ENCODE data around the gene CLK3. TPM values are rescaled to one million over a fixed set of nuclear protein-coding genes. Genes with fewer than 3 reads are reported as not detected.

CLK3 gene
- total and polyA plus RNA-seq, 10 of the 15 experiments (the other 5 are each of a cell fraction or from before 2014, with no cell fraction given) = 3.3 to 169 (median 66.2) TPM

GRCh38 chr15:74663303-74664027 is 47.8 kb downstream of the CLK3 start (continued):
- TF ChIP-seq IKZF1 (conservative IDR thresholded peaks at IDR 0.05) (no peak), ETV6 (conservative IDR thresholded peaks at IDR 0.05 in 1 of 2, IDR thresholded peaks at IDR 0.05 in 1 of 2; ENCODE audit: borderline replicate concordance in 1 of 2, low read depth in 1 of 2) (no peak)

GRCh38 chr15:74664028-74664616 is 48.5 kb downstream of the CLK3 start:
- RAD21 ChIA-PET (ENCODE audit: unreplicated experiment) = interaction anchor here (1.0 kb wide), 1 partner anchor 29 kb away, joined by 3 read pairs; no protein-coding TSS in a partner anchor
- Histone ChIP-seq H3K79me2 (ENCODE audit: control insufficient read depth, insufficient read depth, low read length) (no peaks in the 10 kb centered on the region), H3K27ac (ENCODE audit: control insufficient read depth, insufficient read depth) (no peak overlapping the region), H3K4me3 (no peak overlapping the region), H3K27me3 (replicated peaks in 1 of 2; ENCODE audit: control insufficient read depth in 2 of 2, insufficient read depth in 2 of 2, low read length in 1 of 2) (no peaks in the 10 kb centered on the region), H3K4me1 (ENCODE audit: control insufficient read depth, insufficient read depth, low read length) (no peaks in the 10 kb centered on the region), H4K20me1 (ENCODE audit: control insufficient read depth, insufficient read depth) (no peaks in the 10 kb centered on the region), H3K36me3 (ENCODE audit: control insufficient read depth in 2 of 2, insufficient read depth in 2 of 2, low read length in 1 of 2) (no peaks in the 10 kb centered on the region; a peak in 1 of 4 replicates), H3K4me2 (ENCODE audit: control insufficient read depth, insufficient read depth) (no peak overlapping the region), H2AFZ (ENCODE audit: control insufficient read depth, low read depth, low read length) (no peak overlapping the region), H3K9me3 (replicated peaks; ENCODE audit: control insufficient read depth, insufficient read depth, low read length) (no peaks in the 10 kb centered on the region), H3K9ac (ENCODE audit: control insufficient read depth, insufficient read depth, low read length) (no peak overlapping the region)
- TF ChIP-seq RAD51 (IDR thresholded peaks at IDR 0.05) (no peak), NR2C2 (IDR thresholded peaks at IDR 0.05; ENCODE audit: borderline replicate concordance, control insufficient read depth, insufficient read length, low read depth) (no peak), JUND (IDR thresholded peaks at IDR 0.05; ENCODE audit: low read depth, low read length) (no peak), RBBP5 (conservative IDR thresholded peaks at IDR 0.05) (no peak), MYB (IDR thresholded peaks at IDR 0.05; ENCODE audit: borderline replicate concordance, low read depth, low read length) (no peak), KDM1A (IDR thresholded peaks at IDR 0.05; ENCODE audit: borderline replicate concordance) (no peak), REST (IDR thresholded peaks at IDR 0.05; ENCODE audit: low read depth, low read length) (no peak), KAT2A (conservative IDR thresholded peaks at IDR 0.05; ENCODE audit: control insufficient read depth, low read depth, low read length) (no peak), EED (IDR thresholded peaks at IDR 0.05; ENCODE audit: low read depth) (no peak), E2F4 (IDR thresholded peaks at IDR 0.05; ENCODE audit: low read depth, low read length) (no peak)
- in situ Hi-C loops (cut with MboI) (no loop called here), intact Hi-C loops (cut with micrococcal nuclease; ENCODE audit: unreplicated experiment) (no loop called here)
- BruUV-seq (replicated peaks) = no TSS peak
- CTCF ChIA-PET = interaction anchor here (1.3 to 1.8 kb wide), 2 partner anchors 105 to 107 kb away, joined by 3 to 4 read pairs; no protein-coding TSS in a partner anchor
- POLR2A ChIA-PET = interaction anchor here (0.6 kb wide), 2 partner anchors 13 to 331 kb away, joined by 3 read pairs; partner anchors contain the start of gene SCAMP5
- DNase-seq (ENCODE audit: low read depth, low spot score) (no peak), FAIRE-seq (no peak), ATAC-seq (no peak)
- WGBS (ENCODE audit: insufficient coverage, insufficient replicate concordance, low lambda C conversion rate, missing lambda C conversion rate) = 91% methylated on average over 2 of the region's 2 CpGs
- SMC1A ChIA-PET (ENCODE audit: uncharacterized antibody, unreplicated experiment) = interaction anchor here (1.0 kb wide), 1 partner anchor 29 kb away, joined by 3 read pairs; no protein-coding TSS in a partner anchor
